SK-N-MC (cell line): ENCODE data around the gene PPP1R15B.

Source experiments
- DNase-seq: peaks from one replicate; pipeline ENCODE4 v3.0.0-alpha.2; 2011; ENCODE audit warnings: low read depth, low spot score
- H3K27ac ChIP-seq: fragments of 200-600 bp; sonication (generic); 2 replicates; pipeline ENCODE4 v1.5.1; 2016; ENCODE audit warnings: mixed run types
- H3K36me3 ChIP-seq: fragments of 200-600 bp; sonication (generic); 2 replicates; pipeline ENCODE4 v1.6.1; 2017; ENCODE audit warnings: antibody characterized with exemption, low read length, mixed read lengths; ENCODE audit not compliant: insufficient read depth
- H3K4me3 ChIP-seq: fragments of 200-600 bp; sonication (generic); 2 replicates; pipeline ENCODE4 v1.5.1; 2016
- H3K9ac ChIP-seq: fragments of 200-600 bp; sonication (generic); 2 replicates; pipeline ENCODE4 v1.8.0; 2017; ENCODE audit warnings: mixed run types, mixed read lengths; ENCODE audit not compliant: insufficient read length
- H3K9me3 ChIP-seq: fragments of 200-600 bp; sonication (generic); 2 replicates; pipeline ENCODE4 v1.6.1; 2017; ENCODE audit warnings: low read depth, mild to moderate bottlenecking, antibody characterized with exemption, low read length, moderate library complexity, mixed read lengths
- EZH2 ChIP-seq: fragments of 200-600 bp; sonication (generic); IDR thresholded peaks from one replicate; pipeline ENCODE4 v1.6.1; 2017; ENCODE audit warnings: antibody characterized with exemption
- FOXP2 ChIP-seq: optimal IDR thresholded peaks from 2 replicates; pipeline ENCODE3; 2011; ENCODE audit warnings: mild to moderate bottlenecking, moderate library complexity; ENCODE audit not compliant: insufficient read depth; ENCODE audit errors: extremely low read length, control extremely low read depth
- POLR2AphosphoS5 ChIP-seq: IDR thresholded peaks from 2 replicates; pipeline ENCODE4 v1.6.1; 2012; ENCODE audit warnings: mild to moderate bottlenecking, low read depth, low read length, borderline replicate concordance

The PPP1R15B gene

GRCh38 chr1:204355913-204356312 lies 55.7 kb downstream of the PPP1R15B start:
- TF ChIP-seq FOXP2, result no peak
- TF ChIP-seq POLR2AphosphoS5, result no peak
- no peak for TF ChIP-seq EZH2
- no peak for DNase-seq
- Histone ChIP-seq H3K4me3 (no peak overlapping the region), H3K36me3 (no peaks in the 10 kb centered on the region), H3K9me3 (no peaks in the 10 kb centered on the region), H3K27ac (no peak overlapping the region), H3K9ac (no peak overlapping the region)

- Histone ChIP-seq H3K27ac (no peak overlapping the region), H3K36me3 (no peaks in the 10 kb centered on the region), H3K9ac (no peak overlapping the region), H3K9me3 (no peaks in the 10 kb centered on the region), H3K4me3 (no peak overlapping the region)
- TF ChIP-seq POLR2AphosphoS5 (no peak), FOXP2 (no peak), EZH2 (no peak)
- no peak for DNase-seq
Measured at GRCh38 chr1:204354579-204354978, 57.0 kb downstream of the PPP1R15B start.
